H1 (cell line): ENCODE measurements around the gene GULP1. TPM values are rescaled to one million over a fixed set of nuclear protein-coding genes. Genes with fewer than 3 reads are reported as not detected.

Source experiments
- CTCF ChIA-PET: fragments of 300-600 bp; sonication (Branson Sonifier 250); formaldehyde crosslinking; loops from one replicate; lab custom pipeline; 2021; ENCODE audit not compliant: partially characterized antibody; lab: Charles Lee
- POLR2A ChIA-PET: fragments of 300-600 bp; sonication (Branson Sonifier 250); formaldehyde crosslinking; loops from one replicate; lab custom pipeline; 2021; ENCODE audit warnings: inconsistent platforms; ENCODE audit not compliant: partially characterized antibody; lab: Charles Lee
- DNase-seq, 2 experiments: peaks; one replicate each; pipeline versions ENCODE4 v3.0.0 to v3.0.0-alpha.2; 2010 to 2022; ENCODE audit warnings: low spot score in 2 of 2, low read depth in 1 of 2, mixed read lengths in 1 of 2
- FAIRE-seq: peaks from 2 replicates; lab custom pipeline; 2011; peaks lifted over from hg19 to GRCh38; lab: Jason Lieb, UNC
- H2AFZ ChIP-seq: 2 replicates; pipeline ENCODE4 v1.8.1; 2012; ENCODE audit warnings: low read length, inconsistent platforms
- H2AK5ac ChIP-seq: 2 replicates; pipeline ENCODE4 v1.6.1; 2013; ENCODE audit warnings: low read depth, low read length
- H2BK120ac ChIP-seq: replicated peaks from 2 replicates; pipeline ENCODE3; 2013; ENCODE audit warnings: low read depth, low read length, inconsistent platforms
- H2BK12ac ChIP-seq: 2 replicates; pipeline ENCODE4 v1.6.1; 2013; ENCODE audit warnings: low read depth, low read length
- H2BK15ac ChIP-seq: 2 replicates; pipeline ENCODE4 v1.6.1; 2013; ENCODE audit warnings: low read length
- H2BK20ac ChIP-seq: 2 replicates; pipeline ENCODE4 v1.6.1; 2013; ENCODE audit warnings: low read length
- H2BK5ac ChIP-seq: 2 replicates; pipeline ENCODE4 v1.6.1; 2013; ENCODE audit warnings: low read depth, low read length
- H3K14ac ChIP-seq: 2 replicates; pipeline ENCODE4 v1.6.1; 2013; ENCODE audit warnings: inconsistent platforms; ENCODE audit not compliant: insufficient read length
- H3K18ac ChIP-seq: 2 replicates; pipeline ENCODE4 v1.6.1; 2013; ENCODE audit warnings: low read length; ENCODE audit errors: extremely low read depth
- H3K23ac ChIP-seq: 2 replicates; pipeline ENCODE4 v1.6.1; 2013; ENCODE audit warnings: inconsistent platforms; ENCODE audit not compliant: insufficient read length
- H3K23me2 ChIP-seq: 2 replicates; pipeline ENCODE4 v1.6.1; 2013; ENCODE audit warnings: low read depth, low read length
- H3K27ac ChIP-seq: 2 replicates; pipeline ENCODE4 v1.6.1; 2011; ENCODE audit warnings: low read depth, low read length, inconsistent platforms
- H3K27me3 ChIP-seq, 4 experiments: replicated peaks in 1 of 4; 1 replicate in 1 of 4; 2 replicates in 3 of 4; pipeline versions ENCODE4 v1.6.1 to v1.8.1; 2011 to 2013; ENCODE audit warnings: low read length in 3 of 4, mild to moderate bottlenecking in 3 of 4, inconsistent platforms in 2 of 4, mixed read lengths in 2 of 4, moderate library complexity in 1 of 4; ENCODE audit not compliant: control insufficient read depth in 3 of 4, insufficient read depth in 3 of 4; ENCODE audit errors: extremely low read depth in 1 of 4
- H3K36me3 ChIP-seq, 4 experiments: 2 replicates each; pipeline versions ENCODE4 v1.6.1 to v1.8.1; 2011 to 2013; ENCODE audit warnings: mild to moderate bottlenecking in 4 of 4, low read length in 3 of 4, moderate library complexity in 2 of 4, control low read depth in 1 of 4, inconsistent platforms in 1 of 4; ENCODE audit not compliant: insufficient read depth in 4 of 4, control insufficient read depth in 2 of 4
- H3K4ac ChIP-seq: replicated peaks from 2 replicates; pipeline ENCODE3; 2013; ENCODE audit warnings: low read length, low read depth, mixed read lengths, inconsistent platforms; ENCODE audit not compliant: insufficient read length
- H3K4me1 ChIP-seq, 4 experiments: replicated peaks in 1 of 4; 1 replicate in 1 of 4; 2 replicates in 3 of 4; pipeline versions ENCODE4 v1.6.1 to v1.8.1; 2011 to 2013; ENCODE audit warnings: low read length in 3 of 4, inconsistent platforms in 2 of 4, mixed read lengths in 1 of 4; ENCODE audit not compliant: insufficient read depth in 4 of 4, control insufficient read depth in 3 of 4
- H3K4me2 ChIP-seq, 2 experiments: 2 replicates each; pipeline versions ENCODE4 v1.6.1 to v1.8.1; 2011 to 2013; ENCODE audit warnings: low read depth in 2 of 2, low read length in 2 of 2, control low read depth in 1 of 2, inconsistent platforms in 1 of 2, mild to moderate bottlenecking in 1 of 2; ENCODE audit not compliant: insufficient read depth in 1 of 2
- H3K4me3 ChIP-seq, 4 experiments: fragments of 200-600, 300-600 bp in 1 of 4; sonication (generic), shearing (Covaris generic), sonication (Bioruptor Twin) in 1 of 4; 2 replicates each; pipeline versions ENCODE4 v1.5.1 to v1.8.1; 2011 to 2016; ENCODE audit warnings: low read length in 4 of 4, low read depth in 3 of 4, control low read depth in 2 of 4, inconsistent platforms in 2 of 4, mild to moderate bottlenecking in 2 of 4, mixed read lengths in 1 of 4, moderate library complexity in 1 of 4; ENCODE audit not compliant: insufficient read depth in 2 of 4; ENCODE audit errors: extremely low read depth in 1 of 4
- H3K56ac ChIP-seq: replicated peaks from 2 replicates; pipeline ENCODE3; 2013; ENCODE audit warnings: low read depth, mild to moderate bottlenecking, mixed read lengths, low read length, inconsistent platforms; ENCODE audit not compliant: insufficient read length
- H3K79me1 ChIP-seq: 2 replicates; pipeline ENCODE4 v1.6.1; 2013; ENCODE audit warnings: low read depth, low read length, control low read depth
- H3K79me2 ChIP-seq, 2 experiments: 2 replicates each; pipeline versions ENCODE4 v1.6.1 to v1.8.1; 2012 to 2013; ENCODE audit warnings: low read length in 2 of 2, mild to moderate bottlenecking in 2 of 2, inconsistent platforms in 1 of 2; ENCODE audit not compliant: insufficient read depth in 2 of 2, control insufficient read depth in 1 of 2
- H3K9ac ChIP-seq, 4 experiments: replicated peaks in 1 of 4; 1 replicate in 1 of 4; 2 replicates in 3 of 4; pipeline versions ENCODE4 v1.6.1 to v1.8.1; 2011 to 2013; ENCODE audit warnings: low read depth in 3 of 4, low read length in 3 of 4, control low read depth in 2 of 4, mild to moderate bottlenecking in 2 of 4, moderate library complexity in 2 of 4, inconsistent platforms in 1 of 4; ENCODE audit errors: extremely low read depth in 1 of 4
- H3K9me3 ChIP-seq, 2 experiments: 2 replicates each; pipeline versions ENCODE4 v1.6.1 to v1.8.1; 2012 to 2013; ENCODE audit warnings: mild to moderate bottlenecking in 2 of 2, moderate library complexity in 2 of 2, control low read depth in 1 of 2, inconsistent platforms in 1 of 2, low read depth in 1 of 2, low read length in 1 of 2, mixed read lengths in 1 of 2; ENCODE audit not compliant: insufficient read depth in 2 of 2
- H4K20me1 ChIP-seq, 2 experiments: replicated peaks in 1 of 2; 2 replicates each; pipeline versions ENCODE3 to v1.8.1; 2011 to 2013; ENCODE audit warnings: inconsistent platforms in 2 of 2, low read length in 2 of 2, mild to moderate bottlenecking in 1 of 2; ENCODE audit not compliant: insufficient read depth in 2 of 2, control insufficient read depth in 1 of 2
- H4K5ac ChIP-seq: 2 replicates; pipeline ENCODE4 v1.6.1; 2013; ENCODE audit warnings: low read length, low read depth, mixed read lengths, inconsistent platforms; ENCODE audit not compliant: insufficient read length
- H4K8ac ChIP-seq: 2 replicates; pipeline ENCODE4 v1.8.0; 2013; ENCODE audit warnings: mild to moderate bottlenecking, moderate library complexity, low read length, inconsistent platforms; ENCODE audit not compliant: insufficient read depth; ENCODE audit errors: extremely low read depth
- H4K91ac ChIP-seq: replicated peaks from 2 replicates; pipeline ENCODE3; 2013; ENCODE audit warnings: low read length, mixed read lengths, inconsistent platforms; ENCODE audit not compliant: insufficient read length
- EGR1 ChIP-seq: IDR thresholded peaks from 2 replicates; pipeline ENCODE4 v1.6.1; 2011; ENCODE audit warnings: low read depth, low read length, borderline replicate concordance
- FOSL1 ChIP-seq: IDR thresholded peaks from 2 replicates; pipeline ENCODE4 v1.6.1; 2011; ENCODE audit warnings: mild to moderate bottlenecking, low read depth, low read length, moderate library complexity; ENCODE audit not compliant: insufficient read depth
- GTF2F1 ChIP-seq: IDR thresholded peaks from 2 replicates; pipeline ENCODE4 v1.6.1; 2012; ENCODE audit warnings: low read depth, low read length, improper control_type of control experiment, borderline replicate concordance
- HDAC6 ChIP-seq: IDR thresholded peaks from one replicate; pipeline ENCODE4 v1.7.1; 2012; ENCODE audit warnings: low read depth, mild to moderate bottlenecking, inconsistent platforms, low read length, moderate library complexity
- JUND ChIP-seq: IDR thresholded peaks from 2 replicates; pipeline ENCODE4 v1.6.1; 2011; ENCODE audit warnings: mild to moderate bottlenecking, improper control_type of control experiment, low read length
- POU5F1 ChIP-seq: IDR thresholded peaks from 2 replicates; pipeline ENCODE4 v1.6.1; 2011; ENCODE audit warnings: low read depth, mild to moderate bottlenecking, low read length, moderate library complexity
- SAP30 ChIP-seq: fragments of 300-600 bp; sonication (generic); IDR thresholded peaks from 2 replicates; pipeline ENCODE4 v1.7.1; 2012; ENCODE audit warnings: low read length, moderate library complexity, mild to moderate bottlenecking, inconsistent platforms; ENCODE audit not compliant: insufficient read depth, insufficient replicate concordance
- WGBS, 2 experiments: shearing (Covaris generic) in 1 of 2; methylation state at CpG; one replicate each; pipeline versions ENCODE4 v1.1.6 to v1.1.7; 2013 to 2015; ENCODE audit warnings: low lambda C conversion rate in 2 of 2, mixed read lengths in 2 of 2, inconsistent platforms in 1 of 2, low coverage in 1 of 2, missing lambda C conversion rate in 1 of 2; ENCODE audit not compliant: insufficient replicate concordance in 2 of 2, insufficient coverage in 1 of 2, insufficient read length in 1 of 2; ENCODE audit errors: extremely low coverage in 1 of 2, missing lambda C conversion rate in 1 of 2; 5-methylcytosine and 5-hydroxymethylcytosine counted together
- polyA plus RNA-seq, 7 experiments: library from polyadenylated mRNA; depleted of rRNA in 3 of 7; stranded (reverse) in 5 of 7; unstranded in 2 of 7; fragments of >200 nt in 5 of 7; fragments of 200-250 nt in 2 of 7; gene quantifications; 1 replicate in 5 of 7; 2 replicates in 1 of 7; 4 replicates in 1 of 7; pipeline versions ENCODE4 v1.2.1 to v1.2.3, GENCODE V29; 2011 to 2013; ENCODE audit warnings: missing spikeins in 2 of 7, mixed read lengths in 2 of 7
- total RNA-seq: library from RNA; stranded (reverse); fragmentation: NEBNext Ultra II Directional; extraction: Animal tissue kit (Norgen Biotek cat#: 25700); gene quantifications from 2 replicates; pipeline ENCODE4 v1.2.1, GENCODE V29; 2021
- TF ChIP-seq, protein P1 (sequence below): IDR thresholded peaks from 2 replicates; pipeline ENCODE4 v1.6.1; 2012; ENCODE audit warnings: low read length, inconsistent platforms

The GULP1 gene
- total and polyA plus RNA-seq, 2 of the 8 experiments (the other 6 are each of a cell fraction or from before 2014, with no cell fraction given), result 69.7 to 139 TPM

- ChIA-PET CTCF (interaction anchor here (0.6 to 2.1 kb wide), 3 partner anchors 16 to 113 kb away, joined by 3 to 11 read pairs (median 5); no protein-coding TSS in a partner anchor), POLR2A (interaction anchor here (0.9 to 1.8 kb wide), 3 partner anchors 9 to 50 kb away, joined by 4 to 9 read pairs (median 4); no protein-coding TSS in a partner anchor)
- Histone ChIP-seq H3K79me2 (peaks cover 0 to 100% of the 10 kb centered on the region in 2 experiments; a peak in 2 of 4 replicates), H4K91ac (no peak overlapping the region), H3K14ac (no peak overlapping the region), H4K5ac (no peak overlapping the region), H3K36me3 (no peaks in the 10 kb centered on the region; a peak in 1 of 8 replicates), H3K4me1 (peaks cover 0 to 5% (median 3%) of the 10 kb centered on the region in 4 experiments; a peak in 2 of 7 replicates), H3K27me3 (no peaks in the 10 kb centered on the region), H3K9ac (no peak overlapping the region), H3K56ac (no peak overlapping the region), H3K18ac (no peak overlapping the region), H4K8ac (no peak overlapping the region), H2BK20ac (no peak overlapping the region), H3K4ac (no peak overlapping the region), H3K27ac (no peak overlapping the region), H3K4me3 (no peak overlapping the region), H2BK15ac (no peak overlapping the region), H2BK5ac (no peak overlapping the region), H2AK5ac (no peak overlapping the region), H2BK12ac (no peak overlapping the region), H2AFZ (no peak overlapping the region), H3K23me2 (no peaks in the 10 kb centered on the region), H3K4me2 (no peak overlapping the region), H3K23ac (no peak overlapping the region), H2BK120ac (no peak overlapping the region), H4K20me1 (peaks cover 1 to 6% of the 10 kb centered on the region in 2 experiments), H3K79me1 (peaks cover 9% of the 10 kb centered on the region; the same call in 1 of the 2 replicates), H3K9me3 (no peaks in the 10 kb centered on the region; a peak in 1 of 4 replicates)
- 95% methylated on average over 5 of the region's 5 CpGs; no CpG with 5 or more reads in 1 of the 2 experiments for WGBS, 2 experiments
- no peak for DNase-seq
- FAIRE-seq, result peak; percentile 28
- no peak for TF ChIP-seq POU5F1
- no peak for TF ChIP-seq FOSL1
- TF ChIP-seq, protein P1, sequence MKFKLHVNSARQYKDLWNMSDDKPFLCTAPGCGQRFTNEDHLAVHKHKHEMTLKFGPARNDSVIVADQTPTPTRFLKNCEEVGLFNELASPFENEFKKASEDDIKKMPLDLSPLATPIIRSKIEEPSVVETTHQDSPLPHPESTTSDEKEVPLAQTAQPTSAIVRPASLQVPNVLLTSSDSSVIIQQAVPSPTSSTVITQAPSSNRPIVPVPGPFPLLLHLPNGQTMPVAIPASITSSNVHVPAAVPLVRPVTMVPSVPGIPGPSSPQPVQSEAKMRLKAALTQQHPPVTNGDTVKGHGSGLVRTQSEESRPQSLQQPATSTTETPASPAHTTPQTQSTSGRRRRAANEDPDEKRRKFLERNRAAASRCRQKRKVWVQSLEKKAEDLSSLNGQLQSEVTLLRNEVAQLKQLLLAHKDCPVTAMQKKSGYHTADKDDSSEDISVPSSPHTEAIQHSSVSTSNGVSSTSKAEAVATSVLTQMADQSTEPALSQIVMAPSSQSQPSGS, result no peak
- TF ChIP-seq JUND, result no peak
- TF ChIP-seq GTF2F1, result no peak
- TF ChIP-seq SAP30, result no peak
- TF ChIP-seq EGR1, result no peak
- no peak for TF ChIP-seq HDAC6
These were observed 61.6 kb downstream of the GULP1 start for GRCh38 chr2:188353282-188353681.
